K562 (cell line): Measurements from ENCODE around the gene BAIAP2. TPM values are rescaled to one million over a fixed set of nuclear protein-coding genes. Genes with fewer than 3 reads are reported as not detected.

ENCODE experiments used
- ATAC-seq: fragments of 200-7000 bp; cut with Tn5 transposase; 3 replicates; pipeline ENCODE4 v1.9.1; 2020; ENCODE audit warnings: moderate library complexity
- BruUV-seq: library from RNA; stranded (reverse); fragments of 400-500 nt; replicated peaks from 2 replicates; lab custom pipeline; 2021; lab: Mats Ljungman, UMichigan
- CTCF ChIA-PET: fragments of 300-600 bp; formaldehyde crosslinking; extraction: SDS; loops from one replicate; lab custom pipeline; 2021; ENCODE audit warnings: low intra/inter-chr PET ratio; lab: Yijun Ruan, JAX
- POLR2A ChIA-PET: fragments of 300-600, 350-650 bp; sonication (Branson Sonifier 250); formaldehyde crosslinking; extraction: SDS; loops from one replicate; lab custom pipeline; 2021; ENCODE audit warnings: antibody characterized with exemption, inconsistent platforms; lab: Yijun Ruan, JAX
- DNase-seq, 4 experiments: peaks; one replicate each; pipeline versions ENCODE4 v3.0.0 to v3.0.0-alpha.2; 2011 to 2018; ENCODE audit warnings: low spot score in 3 of 4, mixed read lengths in 3 of 4; ENCODE audit errors: extremely low read depth in 1 of 4
- FAIRE-seq: peaks from 2 replicates; lab custom pipeline; 2011; peaks lifted over from hg19 to GRCh38; lab: Jason Lieb, UNC
- H2AFZ ChIP-seq: 2 replicates; pipeline ENCODE4 v1.6.0; 2011; ENCODE audit warnings: low read depth, low read length, control low read depth, inconsistent platforms
- H3K27ac ChIP-seq: fragments of 200-600 bp; 3 replicates; pipeline ENCODE4 v1.8.0; 2011; ENCODE audit warnings: low read depth, mild to moderate bottlenecking, control low read depth, inconsistent platforms, low read length, moderate library complexity, mixed read lengths; ENCODE audit errors: extremely low read depth
- H3K27me3 ChIP-seq, 2 experiments: fragments of 300-600 bp in 1 of 2; 2 replicates in 1 of 2; 3 replicates in 1 of 2; pipeline versions ENCODE4 v1.6.0 to v1.8.0; 2011; ENCODE audit warnings: inconsistent platforms in 2 of 2, low read length in 2 of 2, mild to moderate bottlenecking in 1 of 2, mixed read lengths in 1 of 2, moderate library complexity in 1 of 2; ENCODE audit not compliant: control insufficient read depth in 2 of 2, insufficient read depth in 2 of 2
- H3K36me3 ChIP-seq: fragments of 300-600 bp; 3 replicates; pipeline ENCODE4 v1.8.0; 2011; ENCODE audit warnings: mild to moderate bottlenecking, low read length, inconsistent platforms; ENCODE audit not compliant: control insufficient read depth, insufficient read depth
- H3K4me1 ChIP-seq, 2 experiments: fragments of 200-600 bp in 1 of 2; replicated peaks in 1 of 2; 2 replicates in 1 of 2; 3 replicates in 1 of 2; pipeline versions ENCODE4 v1.5.1 to v1.8.0; 2011; ENCODE audit warnings: inconsistent platforms in 2 of 2, low read length in 2 of 2, mild to moderate bottlenecking in 1 of 2, mixed read lengths in 1 of 2, moderate library complexity in 1 of 2; ENCODE audit not compliant: control insufficient read depth in 2 of 2, insufficient read depth in 2 of 2
- H3K4me2 ChIP-seq: 2 replicates; pipeline ENCODE4 v1.6.1; 2011; ENCODE audit warnings: low read length, control low read depth, inconsistent platforms, mixed read lengths; ENCODE audit not compliant: insufficient read depth
- H3K4me3 ChIP-seq: fragments of 200-600 bp; sonication (generic), shearing (Covaris generic); 2 replicates; pipeline ENCODE4 v1.5.1; 2016; ENCODE audit warnings: control low read depth, inconsistent platforms
- H3K79me2 ChIP-seq: fragments of 200-600 bp; 3 replicates; pipeline ENCODE4 v1.8.0; 2011; ENCODE audit warnings: low read length, inconsistent platforms; ENCODE audit not compliant: control insufficient read depth, insufficient read depth
- H3K9ac ChIP-seq, 2 experiments: 2 replicates each; pipeline versions ENCODE4 v1.6.0 to v1.6.1; 2011; ENCODE audit warnings: low read depth in 2 of 2, low read length in 2 of 2, control low read depth in 1 of 2, inconsistent platforms in 1 of 2, mild to moderate bottlenecking in 1 of 2, mixed read lengths in 1 of 2; ENCODE audit not compliant: insufficient read depth in 1 of 2
- H3K9me1 ChIP-seq: one replicate; pipeline ENCODE4 v1.6.0; 2011; ENCODE audit warnings: inconsistent platforms, mild to moderate bottlenecking, low read length, moderate library complexity; ENCODE audit not compliant: control insufficient read depth, insufficient read depth
- H3K9me3 ChIP-seq: replicated peaks from 2 replicates; pipeline ENCODE4 v1.5.1; 2011; ENCODE audit warnings: low read depth, low read length, inconsistent platforms; ENCODE audit not compliant: control insufficient read depth, insufficient read depth
- H4K20me1 ChIP-seq: replicated peaks from 2 replicates; pipeline ENCODE4 v1.6.1; 2011; ENCODE audit warnings: low read length, inconsistent platforms, mixed read lengths; ENCODE audit not compliant: control insufficient read depth, insufficient read depth
- RFX1 ChIP-seq: fragments of 450-650 bp; IDR thresholded peaks from 2 replicates; pipeline ENCODE4 v1.6.1; 2016; ENCODE audit warnings: mild to moderate bottlenecking, moderate library complexity
- ZSCAN32 ChIP-seq: fragments of 450-650 bp; formaldehyde crosslinking; IDR thresholded peaks from 2 replicates; pipeline ENCODE4 v1.4.0; 2020; ENCODE audit warnings: mild to moderate bottlenecking, moderate library complexity
- WGBS: fragments of 100-300 bp; shearing (Covaris generic); methylation state at CpG from one replicate; pipeline ENCODE4 v1.1.6; 2016; ENCODE audit warnings: low coverage, mixed read lengths; ENCODE audit not compliant: insufficient coverage; ENCODE audit errors: missing lambda C conversion rate; 5-methylcytosine and 5-hydroxymethylcytosine counted together
- in situ Hi-C: fragments of 300-500 bp; cut with MboI; formaldehyde crosslinking; loops from 4 replicates; pipeline ENCODE4 v1.15.0; 2018; ENCODE audit warnings: inconsistent platforms, mixed read lengths
- intact Hi-C: fragments of 100-400 bp; cut with micrococcal nuclease; formaldehyde crosslinking; loops from 2 replicates; pipeline ENCODE4 v1.14.2; 2022
- polyA plus RNA-seq, 8 experiments: library from polyadenylated mRNA; depleted of rRNA in 4 of 8; stranded (reverse) in 5 of 8; unstranded in 3 of 8; fragments of >200 nt; fragmentation: Nextera tagmentation in 2 of 8; fragmentation: Illumina TruSeq in 1 of 8; extraction: Ambion mirVana in 2 of 8; extraction: Trizol in 1 of 8; gene quantifications; 2 replicates each; pipeline versions ENCODE4 v1.2.1 to v1.2.3, GENCODE V29; 2011 to 2014; ENCODE audit warnings: inconsistent platforms in 1 of 8, missing spikeins in 1 of 8
- total RNA-seq, 7 experiments: library from RNA; depleted of rRNA in 6 of 7; stranded (reverse); fragments of >200 nt in 6 of 7; fragmentation: Illumina TruSeq in 2 of 7; extraction: Trizol in 2 of 7; gene quantifications; 2 replicates each; pipeline versions ENCODE4 v1.2.1 to v1.2.3, GENCODE V29; 2011 to 2021; ENCODE audit warnings: low replicate concordance in 1 of 7

BAIAP2 gene
- total and polyA plus RNA-seq, 9 of the 15 experiments (the other 6 are each of a cell fraction or from before 2014, with no cell fraction given): 2.3 to 51.6 (median 18.4) TPM

GRCh38 chr17:81070541-81071246 lies 35.7 kb downstream of the BAIAP2 start:
- POLR2A ChIA-PET: interaction anchor here (0.6 to 1.7 kb wide), 6 partner anchors 10 to 595 kb away, joined by 3 to 5 read pairs (median 3); no protein-coding TSS in a partner anchor
- FAIRE-seq: no peak
- H3K27ac ChIP-seq: no peak overlapping the region

More at GRCh38 chr17:81070541-81071246, 35.7 kb downstream of the BAIAP2 start:
- no peak for DNase-seq
- peak; percentile 78 for TF ChIP-seq RFX1
- TF ChIP-seq ZSCAN32 (CRISPR knock-in tag): no peak
- peaks cover 7% of the 10 kb centered on the region; the same call in 1 of the 2 replicates for H4K20me1 ChIP-seq
- no peaks in the 10 kb centered on the region for H3K27me3 ChIP-seq
- peaks cover 0 to 57% of the 10 kb centered on the region in 2 experiments; a peak in 2 of 5 replicates for H3K4me1 ChIP-seq
- H2AFZ ChIP-seq: no peak overlapping the region
- H3K79me2 ChIP-seq: no peaks in the 10 kb centered on the region; the same call in 2 of the 3 replicates
- CTCF ChIA-PET: interaction anchor here (0.6 kb wide), 1 partner anchor 23 kb away, joined by 3 read pairs; no protein-coding TSS in a partner anchor
- 71% methylated on average over 20 of the region's 25 CpGs for WGBS
- no peak for ATAC-seq
- peak overlapping the region in 1 of 2 experiments; percentile 45; a peak in 1 of 4 replicates for H3K9ac ChIP-seq
- no peaks in the 10 kb centered on the region for H3K9me1 ChIP-seq
- H3K4me2 ChIP-seq: no peak overlapping the region
- no TSS peak for BruUV-seq
- intact Hi-C loops (no loop called here), in situ Hi-C loops (no loop called here)
- no peaks in the 10 kb centered on the region for H3K9me3 ChIP-seq
- no peak overlapping the region for H3K4me3 ChIP-seq
- H3K36me3 ChIP-seq: peaks cover 10% of the 10 kb centered on the region; the same call in 2 of the 3 replicates
